Loucy (cell line): ENCODE results near the gene MOB3B.

Experiments used
- EZH2phosphoT487 ChIP-seq: fragments of 200-600 bp; IDR thresholded peaks from 2 replicates; pipeline ENCODE4 v1.6.1; 2018; ENCODE audit warnings: antibody characterized with exemption, mild to moderate bottlenecking, moderate library complexity, borderline replicate concordance
- TF ChIP-seq, protein P1 (sequence below): fragments of 200-600 bp; sonication (generic); conservative IDR thresholded peaks from 2 replicates; pipeline ENCODE4 v1.5.1; 2014; ENCODE audit warnings: mild to moderate bottlenecking, antibody characterized with exemption, low read length

DNA sequence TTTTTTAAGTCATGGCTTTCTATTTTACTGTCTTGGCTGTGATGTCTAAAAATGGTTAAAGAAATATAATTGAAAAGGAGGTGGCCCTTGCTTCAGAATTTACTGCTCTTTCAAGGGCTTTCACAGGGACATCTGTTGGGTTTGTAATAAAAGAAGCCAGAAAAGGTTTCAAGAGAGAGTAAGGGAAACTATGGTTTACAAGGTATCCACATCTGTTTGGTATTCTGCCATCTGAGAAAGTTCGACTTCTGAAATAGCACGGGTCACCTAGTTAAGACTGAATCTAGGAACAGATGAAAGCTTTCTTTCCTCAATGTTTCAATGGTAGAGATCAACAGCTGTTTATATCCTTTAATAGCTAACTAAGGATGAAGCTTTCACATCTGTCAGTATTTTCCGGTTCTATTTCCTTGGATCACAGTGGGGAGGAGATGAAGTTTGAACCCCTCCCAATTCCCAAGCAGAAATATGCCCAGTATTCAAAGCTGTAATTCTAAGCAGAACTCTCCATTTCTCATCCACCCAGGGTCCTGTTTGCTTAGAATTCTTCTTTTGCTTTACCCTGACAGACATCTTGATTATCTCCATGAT lies 78.3 kb downstream of the MOB3B start:
- TF ChIP-seq, protein P1, sequence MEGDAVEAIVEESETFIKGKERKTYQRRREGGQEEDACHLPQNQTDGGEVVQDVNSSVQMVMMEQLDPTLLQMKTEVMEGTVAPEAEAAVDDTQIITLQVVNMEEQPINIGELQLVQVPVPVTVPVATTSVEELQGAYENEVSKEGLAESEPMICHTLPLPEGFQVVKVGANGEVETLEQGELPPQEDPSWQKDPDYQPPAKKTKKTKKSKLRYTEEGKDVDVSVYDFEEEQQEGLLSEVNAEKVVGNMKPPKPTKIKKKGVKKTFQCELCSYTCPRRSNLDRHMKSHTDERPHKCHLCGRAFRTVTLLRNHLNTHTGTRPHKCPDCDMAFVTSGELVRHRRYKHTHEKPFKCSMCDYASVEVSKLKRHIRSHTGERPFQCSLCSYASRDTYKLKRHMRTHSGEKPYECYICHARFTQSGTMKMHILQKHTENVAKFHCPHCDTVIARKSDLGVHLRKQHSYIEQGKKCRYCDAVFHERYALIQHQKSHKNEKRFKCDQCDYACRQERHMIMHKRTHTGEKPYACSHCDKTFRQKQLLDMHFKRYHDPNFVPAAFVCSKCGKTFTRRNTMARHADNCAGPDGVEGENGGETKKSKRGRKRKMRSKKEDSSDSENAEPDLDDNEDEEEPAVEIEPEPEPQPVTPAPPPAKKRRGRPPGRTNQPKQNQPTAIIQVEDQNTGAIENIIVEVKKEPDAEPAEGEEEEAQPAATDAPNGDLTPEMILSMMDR = no peak
- no peak for TF ChIP-seq EZH2phosphoT487
